Activated T-helper 1 cell treated with anti-CD3 and anti-CD28 coated beads, Interleukin-12 subunit alpha, Interleukin-12 subunit beta, Interleukin-2, Interleukin-4 antibody, amounts not matched to agents 30 ng/mL and 10 ng/mL and 1 ng/mL, durations not matched to agents 14 hours and 24 hours and 36 hours (primary cell): ENCODE results near the gene NCOA1. TPM values are rescaled to one million over a fixed set of nuclear protein-coding genes. Genes with fewer than 3 reads are reported as not detected.
"Not testable (repeated sequence)": the region's sequence is repeated elsewhere in the genome, so short reads cannot be mapped to it uniquely, and the experiment has no call there.

ENCODE experiments used
- DNase-seq: peaks from one replicate; pipeline ENCODE4 v3.0.0; 2021; ENCODE audit warnings: low spot score
- H3K27ac Mint-ChIP-seq: one replicate; pipeline ENCODE4 v1.8.0; 2021; ENCODE audit warnings: mild to moderate bottlenecking, mixed read lengths
- H3K27me3 Mint-ChIP-seq: one replicate; pipeline ENCODE4 v1.8.0; 2022; ENCODE audit warnings: mild to moderate bottlenecking, moderate library complexity, mixed read lengths; ENCODE audit not compliant: insufficient read depth
- H3K36me3 Mint-ChIP-seq: one replicate; pipeline ENCODE4 v1.8.0; 2021; ENCODE audit warnings: low read depth, mixed read lengths
- H3K4me1 Mint-ChIP-seq: one replicate; pipeline ENCODE4 v1.8.0; 2021; ENCODE audit warnings: low read depth, mixed read lengths
- H3K4me3 Mint-ChIP-seq: one replicate; pipeline ENCODE4 v1.8.0; 2021; ENCODE audit warnings: mild to moderate bottlenecking, moderate library complexity, mixed read lengths
- H3K9me3 Mint-ChIP-seq: one replicate; pipeline ENCODE4 v1.8.0; 2021; ENCODE audit warnings: mixed read lengths
- intact Hi-C: fragments of 100-400 bp; cut with micrococcal nuclease; formaldehyde crosslinking; loops from one replicate; pipeline ENCODE4 v1.15.1; 2024
- total RNA-seq: library from RNA; stranded (reverse); gene quantifications from 2 replicates; pipeline ENCODE4 v1.2.3, GENCODE V29; 2022

The NCOA1 gene
- total RNA-seq, 1 donor from 2014 or later: 30.0 TPM

GRCh38 chr2:24484677-24485076 is 6.4 kb upstream of the NCOA1 start:
- H3K4me3 Mint-ChIP-seq, intact Hi-C loops, H3K4me1 Mint-ChIP-seq, H3K9me3 Mint-ChIP-seq, DNase-seq, H3K27me3 Mint-ChIP-seq, H3K27ac Mint-ChIP-seq, H3K36me3 Mint-ChIP-seq: not testable (repeated sequence)

- no peak overlapping the region for H3K27ac Mint-ChIP-seq
- peaks cover 3% of the 10 kb centered on the region for H3K36me3 Mint-ChIP-seq
- no peak for DNase-seq
- no peaks in the 10 kb centered on the region for H3K27me3 Mint-ChIP-seq
- intact Hi-C loops: no loop called here
- peaks cover 5% of the 10 kb centered on the region for H3K9me3 Mint-ChIP-seq
- H3K4me3 Mint-ChIP-seq: no peak overlapping the region
- peaks cover 12% of the 10 kb centered on the region for H3K4me1 Mint-ChIP-seq
These were observed 5.9 kb upstream of the NCOA1 start for GRCh38 chr2:24485197-24485596.

GRCh38 chr2:24486636-24487205 is 4.3 kb upstream of the NCOA1 start:
- Mint-ChIP-seq H3K4me3 (no peak overlapping the region), H3K36me3 (peaks cover 3% of the 10 kb centered on the region), H3K9me3 (peaks cover 4% of the 10 kb centered on the region), H3K27me3 (no peaks in the 10 kb centered on the region), H3K27ac (no peak overlapping the region), H3K4me1 (peaks cover 18% of the 10 kb centered on the region)
- intact Hi-C loops: no loop called here
- DNase-seq: no peak

GRCh38 chr2:24489465-24490180 is 1.4 kb upstream of the NCOA1 start:
- Mint-ChIP-seq H3K27ac (peak overlapping the region; percentile 95), H3K4me1 (peaks cover 43% of the 10 kb centered on the region), H3K36me3 (peaks cover 8% of the 10 kb centered on the region), H3K27me3 (peaks cover 7% of the 10 kb centered on the region), H3K4me3 (peak overlapping the region; percentile 96), H3K9me3 (peaks cover 3% of the 10 kb centered on the region)
- intact Hi-C loops: loop anchor here (1.0 to 10.0 kb wide), 11 partner anchors 32 to 1388 kb away; partner anchors contain the start of genes ASXL2, ATAD2B and DNAJC27
- DNase-seq: no peak

GRCh38 chr2:24490181-24490689 is 819 bp upstream of the NCOA1 start:
- Mint-ChIP-seq H3K27me3 (peaks cover 7% of the 10 kb centered on the region), H3K36me3 (peaks cover 6% of the 10 kb centered on the region), H3K4me1 (peaks cover 43% of the 10 kb centered on the region), H3K4me3 (peak overlapping the region; percentile 96), H3K27ac (peak overlapping the region; percentile 95), H3K9me3 (no peaks in the 10 kb centered on the region)
- DNase-seq: no peak
- intact Hi-C loops: loop anchor here (1.0 to 10.0 kb wide), 11 partner anchors 31 to 1387 kb away; partner anchors contain the start of genes ASXL2, ATAD2B and DNAJC27

GRCh38 chr2:24491542-24492420 is 727 bp downstream of the NCOA1 start:
- no peaks in the 10 kb centered on the region for H3K9me3 Mint-ChIP-seq

GRCh38 chr2:24492421-24493279 is 1.6 kb downstream of the NCOA1 start:
- DNase-seq: no peak
- Mint-ChIP-seq H3K4me3 (peak overlapping the region; percentile 86), H3K36me3 (peaks cover 6% of the 10 kb centered on the region), H3K27ac (peak overlapping the region; percentile 41), H3K9me3 (no peaks in the 10 kb centered on the region), H3K4me1 (peaks cover 43% of the 10 kb centered on the region), H3K27me3 (peaks cover 7% of the 10 kb centered on the region)
- intact Hi-C loops: loop anchor here (5.0 to 10.0 kb wide), 3 partner anchors 212 to 1385 kb away; partner anchors contain the start of gene ASXL2

More at GRCh38 chr2:24491542-24492420, 727 bp downstream of the NCOA1 start:
- Mint-ChIP-seq H3K27me3 (peaks cover 7% of the 10 kb centered on the region), H3K36me3 (peaks cover 6% of the 10 kb centered on the region), H3K4me1 (peaks cover 43% of the 10 kb centered on the region), H3K4me3 (peak overlapping the region; percentile 86), H3K27ac (peak overlapping the region; percentile 18)
- DNase-seq: peak; percentile 54
- intact Hi-C loops: loop anchor here (1.0 to 10.0 kb wide), 8 partner anchors 71 to 1386 kb away; partner anchors contain the start of genes ASXL2, ATAD2B, CENPO and PTRHD1

- peaks cover 43% of the 10 kb centered on the region for H3K4me1 Mint-ChIP-seq
- H3K36me3 Mint-ChIP-seq: peaks cover 5% of the 10 kb centered on the region
- no peaks in the 10 kb centered on the region for H3K9me3 Mint-ChIP-seq
- H3K27ac Mint-ChIP-seq: no peak overlapping the region
- H3K27me3 Mint-ChIP-seq: peaks cover 7% of the 10 kb centered on the region
- peak overlapping the region; percentile 63 for H3K4me3 Mint-ChIP-seq
- no peak for DNase-seq
- intact Hi-C loops: loop anchor here (5.0 to 10.0 kb wide), 3 partner anchors 211 to 1384 kb away; partner anchors contain the start of gene ASXL2
These were observed 2.7 kb downstream of the NCOA1 start for GRCh38 chr2:24493713-24494112.

- H3K9me3 Mint-ChIP-seq: no peaks in the 10 kb centered on the region
- H3K4me3 Mint-ChIP-seq: no peak overlapping the region
- peaks cover 7% of the 10 kb centered on the region for H3K27me3 Mint-ChIP-seq
- intact Hi-C loops: loop anchor here (5.0 to 10.0 kb wide), 3 partner anchors 210 to 1383 kb away; partner anchors contain the start of gene ASXL2
- no peak overlapping the region for H3K27ac Mint-ChIP-seq
- peaks cover 39% of the 10 kb centered on the region for H3K4me1 Mint-ChIP-seq
- DNase-seq: no peak
- peaks cover 5% of the 10 kb centered on the region for H3K36me3 Mint-ChIP-seq
These were observed 3.4 kb downstream of the NCOA1 start for GRCh38 chr2:24494410-24494809.

- H3K9me3 Mint-ChIP-seq: no peaks in the 10 kb centered on the region
- no peak overlapping the region for H3K27ac Mint-ChIP-seq
- H3K36me3 Mint-ChIP-seq: peaks cover 5% of the 10 kb centered on the region
- H3K4me3 Mint-ChIP-seq: no peak overlapping the region
- intact Hi-C loops: loop anchor here (10.0 kb wide), 2 partner anchors 209 to 799 kb away; no protein-coding TSS in a partner anchor
- peaks cover 29% of the 10 kb centered on the region for H3K4me1 Mint-ChIP-seq
- peaks cover 7% of the 10 kb centered on the region for H3K27me3 Mint-ChIP-seq
- no peak for DNase-seq
These were observed 4.4 kb downstream of the NCOA1 start for GRCh38 chr2:24495451-24495850.

- Mint-ChIP-seq H3K4me3 (no peak overlapping the region), H3K4me1 (peaks cover 26% of the 10 kb centered on the region), H3K9me3 (no peaks in the 10 kb centered on the region), H3K27ac (no peak overlapping the region), H3K36me3 (peaks cover 5% of the 10 kb centered on the region), H3K27me3 (peaks cover 7% of the 10 kb centered on the region)
- DNase-seq: no peak
- intact Hi-C loops: loop anchor here (10.0 kb wide), 2 partner anchors 208 to 798 kb away; no protein-coding TSS in a partner anchor
These were observed 5.9 kb downstream of the NCOA1 start for GRCh38 chr2:24496959-24497358.
